Endothelial cell of umbilical vein (primary cell): ENCODE measurements around the gene C1QTNF4. TPM values are rescaled to one million over a fixed set of nuclear protein-coding genes. Genes with fewer than 3 reads are reported as not detected.

Experiments used
- BruUV-seq: library from RNA; stranded (reverse); fragments of 400-500 nt; replicated peaks from 2 replicates; lab custom pipeline; 2021; lab: Mats Ljungman, UMichigan
- CTCF ChIA-PET: fragments of 300-600, 350-600 bp; sonication (Branson Sonifier 250); formaldehyde crosslinking; loops from one replicate; lab custom pipeline; 2021; ENCODE audit warnings: antibody characterized with exemption, inconsistent platforms; lab: Charles Lee
- POLR2A ChIA-PET: fragments of 300-600, 350-600 bp; sonication (Branson Sonifier 250); formaldehyde crosslinking; loops from one replicate; lab custom pipeline; 2021; ENCODE audit warnings: antibody characterized with exemption, inconsistent platforms; lab: Charles Lee
- DNase-seq: peaks from one replicate; pipeline ENCODE4 v3.0.0-alpha.2; 2011; ENCODE audit warnings: low read depth, low spot score
- FAIRE-seq: peaks from 2 replicates; lab custom pipeline; 2011; peaks lifted over from hg19 to GRCh38; lab: Jason Lieb, UNC
- H2AFZ ChIP-seq: 2 replicates; pipeline ENCODE4 v1.6.0; 2012; ENCODE audit warnings: low read depth, low read length, control low read depth, inconsistent platforms
- H3K27ac ChIP-seq: 2 replicates; pipeline ENCODE4 v1.5.1; 2011; ENCODE audit warnings: low read depth, mild to moderate bottlenecking, control low read depth, low read length, moderate library complexity; ENCODE audit not compliant: insufficient read depth
- H3K27me3 ChIP-seq, 2 experiments: 2 replicates each; pipeline versions ENCODE4 v1.6.0 to v1.6.1; 2011; ENCODE audit warnings: low read length in 2 of 2, mixed read lengths in 1 of 2; ENCODE audit not compliant: control insufficient read depth in 2 of 2, insufficient read depth in 2 of 2
- H3K36me3 ChIP-seq, 2 experiments: 2 replicates in 1 of 2; 3 replicates in 1 of 2; pipeline ENCODE4 v1.5.1; 2011; ENCODE audit warnings: low read length in 2 of 2, mild to moderate bottlenecking in 1 of 2, moderate library complexity in 1 of 2; ENCODE audit not compliant: control insufficient read depth in 2 of 2, insufficient read depth in 2 of 2; ENCODE audit errors: extremely low read depth in 1 of 2
- H3K4me1 ChIP-seq: 3 replicates; pipeline ENCODE4 v1.5.1; 2011; ENCODE audit warnings: mild to moderate bottlenecking, low read length; ENCODE audit not compliant: control insufficient read depth, insufficient read depth; ENCODE audit errors: extremely low read depth
- H3K4me2 ChIP-seq: 2 replicates; pipeline ENCODE4 v1.6.1; 2011; ENCODE audit warnings: low read length, control low read depth, mixed read lengths; ENCODE audit not compliant: insufficient read depth
- H3K4me3 ChIP-seq, 3 experiments: fragments of 200-600 bp in 1 of 3; sonication (generic), shearing (Covaris generic) in 1 of 3; replicated peaks in 1 of 3; 2 replicates each; pipeline ENCODE4 v1.5.1; 2011 to 2016; ENCODE audit warnings: control low read depth in 3 of 3, low read length in 3 of 3, mild to moderate bottlenecking in 2 of 3, inconsistent platforms in 1 of 3, low read depth in 1 of 3, moderate library complexity in 1 of 3; ENCODE audit not compliant: insufficient read depth in 1 of 3
- H3K79me2 ChIP-seq: 2 replicates; pipeline ENCODE4 v1.6.0; 2012; ENCODE audit warnings: low read length, inconsistent platforms; ENCODE audit not compliant: control insufficient read depth, insufficient read depth
- H3K9ac ChIP-seq: replicated peaks from 2 replicates; pipeline ENCODE3; 2011; ENCODE audit warnings: low read length, control low read depth; ENCODE audit not compliant: insufficient read depth; ENCODE audit errors: extremely low read depth
- H3K9me1 ChIP-seq: replicated peaks from 3 replicates; pipeline ENCODE4 v1.6.0; 2011; ENCODE audit warnings: mild to moderate bottlenecking, low read length; ENCODE audit not compliant: control insufficient read depth, insufficient read depth; ENCODE audit errors: extremely low read depth
- H3K9me3 ChIP-seq: replicated peaks from 2 replicates; pipeline ENCODE4 v1.5.1; 2012; ENCODE audit warnings: low read length, inconsistent platforms; ENCODE audit not compliant: control insufficient read depth, insufficient read depth
- H4K20me1 ChIP-seq: replicated peaks from 2 replicates; pipeline ENCODE3; 2011; ENCODE audit warnings: mild to moderate bottlenecking, low read length; ENCODE audit not compliant: control insufficient read depth, insufficient read depth; ENCODE audit errors: extremely low read depth
- EZH2 ChIP-seq: IDR thresholded peaks from 2 replicates; pipeline ENCODE4 v1.6.1; 2012; ENCODE audit warnings: borderline replicate concordance, low read depth, mild to moderate bottlenecking, moderate library complexity, low read length, inconsistent platforms; ENCODE audit not compliant: severe bottlenecking
- FOS ChIP-seq: IDR thresholded peaks from 2 replicates; pipeline ENCODE4 v1.6.1; 2011; ENCODE audit warnings: mild to moderate bottlenecking, low read length, moderate library complexity, borderline replicate concordance; ENCODE audit not compliant: insufficient read depth
- GATA2 ChIP-seq: IDR thresholded peaks from 2 replicates; pipeline ENCODE4 v1.7.0; 2011; ENCODE audit warnings: low read depth, mild to moderate bottlenecking, moderate library complexity, mixed read lengths, low read length; ENCODE audit not compliant: insufficient read length, insufficient read depth
- JUN ChIP-seq: IDR thresholded peaks from 2 replicates; pipeline ENCODE4 v1.6.1; 2011; ENCODE audit warnings: borderline replicate concordance, low read depth; ENCODE audit not compliant: insufficient read length, insufficient read depth
- MYC ChIP-seq: IDR thresholded peaks from one replicate; pipeline ENCODE4 v1.6.1; 2011; ENCODE audit warnings: mild to moderate bottlenecking, low read depth, low read length
- POLR2A ChIP-seq: IDR thresholded peaks from 2 replicates; pipeline ENCODE4 v1.6.1; 2012; ENCODE audit warnings: low read depth, mild to moderate bottlenecking, control low read depth, low read length
- POLR2AphosphoS5 ChIP-seq: IDR thresholded peaks from 2 replicates; pipeline ENCODE4 v1.6.1; 2012; ENCODE audit warnings: low read depth, mild to moderate bottlenecking, control low read depth, low read length, moderate library complexity; ENCODE audit not compliant: insufficient read depth
- dilution Hi-C: fragments of 300-500 bp; cut with MboI; formaldehyde crosslinking; loops from one replicate; pipeline ENCODE4 v1.15.0; 2019; ENCODE audit warnings: low sequenced_read_pairs; ENCODE audit not compliant: extremely low pct_ligation_motif_present
- intact Hi-C: fragments of 100-400 bp; cut with micrococcal nuclease; formaldehyde crosslinking; loops from one replicate; pipeline ENCODE4 v1.10.0; 2022
- polyA plus RNA-seq, 4 experiments: library from polyadenylated mRNA; depleted of rRNA in 3 of 4; stranded (reverse) in 3 of 4; unstranded in 1 of 4; fragments of >200 nt; gene quantifications; 2 replicates each; pipeline versions ENCODE4 v1.2.1 to v1.2.3, GENCODE V29; 2011 to 2012; ENCODE audit warnings: missing spikeins in 1 of 4
- total RNA-seq: library from RNA; stranded (reverse); gene quantifications from 2 replicates; pipeline ENCODE4 v1.2.3, GENCODE V29; 2021
- TF ChIP-seq, protein P1 (sequence below): IDR thresholded peaks from 2 replicates; pipeline ENCODE4 v1.6.1; 2011; ENCODE audit not compliant: insufficient read depth, insufficient read length
- TF ChIP-seq, protein P2 (sequence below), 2 donors: IDR thresholded peaks; 1 replicate in 1 of 2; 2 replicates in 1 of 2; pipeline ENCODE4 v1.5.1; 2011; ENCODE audit warnings: low read length in 2 of 2, mild to moderate bottlenecking in 2 of 2, moderate library complexity in 2 of 2, control low read depth in 1 of 2, inconsistent platforms in 1 of 2, low read depth in 1 of 2; ENCODE audit not compliant: insufficient read depth in 1 of 2; ENCODE audit errors: extremely low read depth in 1 of 2

Gene C1QTNF4
- total and polyA plus RNA-seq, 2 donors (not counting 3 experiments of a cell fraction or from before 2014, with no cell fraction given): 1.7 to 5.4 TPM

DNA sequence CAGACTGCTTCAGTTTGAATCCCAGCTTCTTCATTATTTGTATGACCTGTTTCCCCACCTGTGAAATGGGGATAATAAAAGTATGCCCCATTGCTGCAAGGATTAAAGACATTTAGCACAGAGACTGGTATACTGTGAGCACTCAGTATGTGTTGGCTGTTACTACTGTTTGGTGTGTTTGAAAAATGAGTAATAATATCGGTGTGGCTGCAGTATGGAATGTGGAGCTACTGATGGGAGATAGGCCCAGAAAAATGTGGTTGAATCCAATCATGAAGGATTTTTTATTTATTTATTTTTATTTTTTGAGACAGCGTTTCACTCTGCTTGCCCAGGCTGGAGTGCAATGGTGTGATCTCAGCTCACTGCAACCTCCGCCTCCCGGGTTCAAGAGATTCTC is 9.1 kb upstream of the C1QTNF4 start:
- no peak overlapping the region for H3K4me2 ChIP-seq
- H3K36me3 ChIP-seq: no peaks in the 10 kb centered on the region
- H4K20me1 ChIP-seq: no peaks in the 10 kb centered on the region
- H3K9ac ChIP-seq: no peak overlapping the region
- TF ChIP-seq JUN (no peak), POLR2AphosphoS5 (no peak)
- CTCF ChIA-PET: no interaction called here
- H3K27ac ChIP-seq: no peak overlapping the region
- H3K4me1 ChIP-seq: no peaks in the 10 kb centered on the region
- no TSS peak for BruUV-seq
- no peaks in the 10 kb centered on the region for H3K9me1 ChIP-seq
- no peaks in the 10 kb centered on the region for H3K9me3 ChIP-seq
- H3K27me3 ChIP-seq: peaks cover 0 to 4% of the 10 kb centered on the region in 2 experiments
- POLR2A ChIA-PET: no interaction called here
- DNase-seq (no peak), FAIRE-seq (no peak)
- no peaks in the 10 kb centered on the region for H3K79me2 ChIP-seq
- intact Hi-C loops (no loop called here), dilution Hi-C loops (no loop called here)
- no peak overlapping the region for H3K4me3 ChIP-seq
- no peak overlapping the region for H2AFZ ChIP-seq

DNA sequence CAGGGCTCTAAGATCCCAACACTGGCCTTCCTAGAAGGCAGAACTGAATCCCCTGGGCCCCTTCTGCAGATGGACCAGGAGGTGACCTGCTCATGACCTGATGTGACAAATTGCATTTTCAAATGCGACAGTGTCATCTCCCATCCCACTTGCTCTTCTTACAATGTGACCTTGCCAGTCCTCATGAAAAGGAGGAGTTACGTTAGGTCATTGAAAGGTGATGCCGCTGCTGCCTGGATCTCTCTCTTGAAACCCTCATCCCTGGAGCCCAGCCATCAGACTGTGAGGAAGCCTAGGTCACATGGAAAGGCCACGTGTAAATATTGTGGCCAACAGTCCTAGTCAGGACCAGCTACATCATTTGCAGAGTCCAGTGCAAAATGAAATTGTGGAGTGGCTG is 5.7 kb upstream of the C1QTNF4 start:
- intact Hi-C loops: no loop called here

More for the DNA sequence above, 5.7 kb upstream of the C1QTNF4 start:
- Histone ChIP-seq H3K9me3 (no peaks in the 10 kb centered on the region), H3K4me2 (no peak overlapping the region), H3K4me1 (no peaks in the 10 kb centered on the region), H4K20me1 (no peaks in the 10 kb centered on the region), H3K27ac (no peak overlapping the region), H2AFZ (no peak overlapping the region), H3K36me3 (no peaks in the 10 kb centered on the region), H3K4me3 (no peak overlapping the region), H3K79me2 (no peaks in the 10 kb centered on the region), H3K9ac (no peak overlapping the region), H3K9me1 (no peaks in the 10 kb centered on the region), H3K27me3 (peaks cover 12% of the 10 kb centered on the region in 2 experiments)
- DNase-seq: no peak
- CTCF ChIA-PET: no interaction called here
- no peak for FAIRE-seq
- POLR2A ChIA-PET: no interaction called here
- dilution Hi-C loops: no loop called here
- TF ChIP-seq, protein P1, sequence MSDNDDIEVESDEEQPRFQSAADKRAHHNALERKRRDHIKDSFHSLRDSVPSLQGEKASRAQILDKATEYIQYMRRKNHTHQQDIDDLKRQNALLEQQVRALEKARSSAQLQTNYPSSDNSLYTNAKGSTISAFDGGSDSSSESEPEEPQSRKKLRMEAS: no peak
- TF ChIP-seq MYC (no peak), EZH2 (no peak), POLR2AphosphoS5 (no peak), POLR2A (no peak), FOS (no peak), GATA2 (no peak), JUN (no peak)
- TF ChIP-seq, protein P2, sequence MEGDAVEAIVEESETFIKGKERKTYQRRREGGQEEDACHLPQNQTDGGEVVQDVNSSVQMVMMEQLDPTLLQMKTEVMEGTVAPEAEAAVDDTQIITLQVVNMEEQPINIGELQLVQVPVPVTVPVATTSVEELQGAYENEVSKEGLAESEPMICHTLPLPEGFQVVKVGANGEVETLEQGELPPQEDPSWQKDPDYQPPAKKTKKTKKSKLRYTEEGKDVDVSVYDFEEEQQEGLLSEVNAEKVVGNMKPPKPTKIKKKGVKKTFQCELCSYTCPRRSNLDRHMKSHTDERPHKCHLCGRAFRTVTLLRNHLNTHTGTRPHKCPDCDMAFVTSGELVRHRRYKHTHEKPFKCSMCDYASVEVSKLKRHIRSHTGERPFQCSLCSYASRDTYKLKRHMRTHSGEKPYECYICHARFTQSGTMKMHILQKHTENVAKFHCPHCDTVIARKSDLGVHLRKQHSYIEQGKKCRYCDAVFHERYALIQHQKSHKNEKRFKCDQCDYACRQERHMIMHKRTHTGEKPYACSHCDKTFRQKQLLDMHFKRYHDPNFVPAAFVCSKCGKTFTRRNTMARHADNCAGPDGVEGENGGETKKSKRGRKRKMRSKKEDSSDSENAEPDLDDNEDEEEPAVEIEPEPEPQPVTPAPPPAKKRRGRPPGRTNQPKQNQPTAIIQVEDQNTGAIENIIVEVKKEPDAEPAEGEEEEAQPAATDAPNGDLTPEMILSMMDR (IDR thresholded peaks at IDR 0.05; ENCODE audit: extremely low read depth in 1 of 2, insufficient read depth in 1 of 2, low read depth in 1 of 2, low read length in 2 of 2): no peak
- no TSS peak for BruUV-seq
